Vagina (tissue), 2 donors: Measurements from ENCODE around the gene CPPED1. TPM values are rescaled to one million over a fixed set of nuclear protein-coding genes. Genes with fewer than 3 reads are reported as not detected.

Experiments
- DNase-seq, 2 donors: peaks; one replicate each; pipeline ENCODE4 v3.0.0-alpha.2; 2017; ENCODE audit errors: extremely low spot score in 2 of 2
- H3K27ac ChIP-seq: fragments of 200-600 bp; sonication (generic); one replicate; pipeline ENCODE4 v1.5.1; 2019
- H3K27me3 ChIP-seq: fragments of 200-600 bp; sonication (generic); one replicate; pipeline ENCODE4 v1.5.1; 2019
- H3K36me3 ChIP-seq, 2 donors: fragments of 200-600 bp; sonication (generic); one replicate each; pipeline ENCODE4 v1.5.1; 2017 to 2019
- H3K4me1 ChIP-seq: fragments of 200-600 bp; sonication (generic); one replicate; pipeline ENCODE4 v1.5.1; 2019
- H3K4me3 ChIP-seq, 2 donors: fragments of 200-600 bp; sonication (generic); 1 replicate in 1 of 2; 2 replicates in 1 of 2; pipeline ENCODE4 v1.5.1; 2016 to 2019
- H3K9me3 ChIP-seq: fragments of 200-600 bp; sonication (generic); one replicate; pipeline ENCODE4 v1.5.1; 2019
- POLR2A ChIP-seq, 2 donors: fragments of 450-650 bp; IDR thresholded peaks; one replicate each; pipeline ENCODE4 v1.6.1; 2017; ENCODE audit warnings: antibody characterized with exemption in 2 of 2, mild to moderate bottlenecking in 2 of 2, moderate library complexity in 2 of 2
- POLR2AphosphoS5 ChIP-seq, 2 donors: sonication (generic); formaldehyde crosslinking; IDR thresholded peaks; one replicate each; pipeline ENCODE4 v1.9.0; 2017; ENCODE audit warnings: antibody characterized with exemption in 2 of 2, mild to moderate bottlenecking in 2 of 2, low read depth in 1 of 2; ENCODE audit not compliant: insufficient read depth in 1 of 2
- intact Hi-C: fragments of 100-400 bp; cut with DNase I; formaldehyde crosslinking; loops from one replicate; pipeline ENCODE4 v1.15.1; 2023
- total RNA-seq: library from RNA; depleted of rRNA; stranded (reverse); fragments of >200 nt; gene quantifications from one replicate; pipeline ENCODE4 v1.2.3, GENCODE V29; 2016
- TF ChIP-seq, protein P1 (sequence below), 3 experiments: fragments of 450-650 bp in 2 of 3; fragments of 200-600 bp in 1 of 3; sonication (generic) in 1 of 3; IDR thresholded peaks; one replicate each; pipeline ENCODE4 v1.5.1; 2017 to 2019; ENCODE audit warnings: antibody characterized with exemption in 3 of 3, mild to moderate bottlenecking in 2 of 3, moderate library complexity in 2 of 3

The CPPED1 gene
- total RNA-seq, 1 donor from 2014 or later = 15.2 TPM

GRCh38 chr16:12649356-12649755 lies 154.3 kb downstream of the CPPED1 start:
- Histone ChIP-seq H3K9me3 (no peaks in the 10 kb centered on the region), H3K4me3 (no peak overlapping the region), H3K4me1 (no peaks in the 10 kb centered on the region), H3K27ac (no peak overlapping the region), H3K36me3 (no peaks in the 10 kb centered on the region), H3K27me3 (no peaks in the 10 kb centered on the region)
- intact Hi-C loops = no loop called here
- TF ChIP-seq POLR2A (IDR thresholded peaks at IDR 0.05) = no peak
- no peak for TF ChIP-seq POLR2AphosphoS5 (IDR thresholded peaks at IDR 0.05; ENCODE audit: insufficient read depth in 1 of 2, low read depth in 1 of 2)
- TF ChIP-seq, protein P1, sequence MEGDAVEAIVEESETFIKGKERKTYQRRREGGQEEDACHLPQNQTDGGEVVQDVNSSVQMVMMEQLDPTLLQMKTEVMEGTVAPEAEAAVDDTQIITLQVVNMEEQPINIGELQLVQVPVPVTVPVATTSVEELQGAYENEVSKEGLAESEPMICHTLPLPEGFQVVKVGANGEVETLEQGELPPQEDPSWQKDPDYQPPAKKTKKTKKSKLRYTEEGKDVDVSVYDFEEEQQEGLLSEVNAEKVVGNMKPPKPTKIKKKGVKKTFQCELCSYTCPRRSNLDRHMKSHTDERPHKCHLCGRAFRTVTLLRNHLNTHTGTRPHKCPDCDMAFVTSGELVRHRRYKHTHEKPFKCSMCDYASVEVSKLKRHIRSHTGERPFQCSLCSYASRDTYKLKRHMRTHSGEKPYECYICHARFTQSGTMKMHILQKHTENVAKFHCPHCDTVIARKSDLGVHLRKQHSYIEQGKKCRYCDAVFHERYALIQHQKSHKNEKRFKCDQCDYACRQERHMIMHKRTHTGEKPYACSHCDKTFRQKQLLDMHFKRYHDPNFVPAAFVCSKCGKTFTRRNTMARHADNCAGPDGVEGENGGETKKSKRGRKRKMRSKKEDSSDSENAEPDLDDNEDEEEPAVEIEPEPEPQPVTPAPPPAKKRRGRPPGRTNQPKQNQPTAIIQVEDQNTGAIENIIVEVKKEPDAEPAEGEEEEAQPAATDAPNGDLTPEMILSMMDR (IDR thresholded peaks at IDR 0.05) = no peak
- no peak for DNase-seq

GRCh38 chr16:12646490-12647274 lies 157.0 kb downstream of the CPPED1 start:
- Histone ChIP-seq H3K36me3 (no peaks in the 10 kb centered on the region), H3K4me3 (no peak overlapping the region), H3K9me3 (no peaks in the 10 kb centered on the region), H3K27ac (no peak overlapping the region), H3K4me1 (no peaks in the 10 kb centered on the region), H3K27me3 (no peaks in the 10 kb centered on the region)
- DNase-seq = no peak
- intact Hi-C loops = no loop called here
- TF ChIP-seq POLR2AphosphoS5 (IDR thresholded peaks at IDR 0.05; ENCODE audit: insufficient read depth in 1 of 2, low read depth in 1 of 2) (peak in 1 of 2 donors; percentile 15), POLR2A (IDR thresholded peaks at IDR 0.05) (no peak)
- TF ChIP-seq, protein P1 (IDR thresholded peaks at IDR 0.05) = no peak

DNA sequence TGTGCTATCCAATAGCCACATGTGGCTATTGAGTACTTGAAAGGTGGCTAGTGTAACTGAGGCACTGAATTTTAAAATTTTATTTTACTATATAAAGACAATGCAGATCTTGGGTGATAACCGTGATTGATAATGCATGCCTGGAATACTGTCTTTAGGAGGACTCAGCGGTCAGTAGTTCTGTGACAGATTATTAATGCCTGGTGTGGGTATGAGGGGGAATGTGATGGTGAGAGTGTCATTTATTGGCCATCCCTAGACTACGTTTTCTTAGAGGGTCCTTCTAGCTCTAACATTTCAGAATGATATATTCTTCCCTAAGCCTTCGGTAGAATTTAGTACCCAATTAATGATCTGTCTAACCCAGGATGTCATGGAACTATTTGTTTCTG lies 157.6 kb downstream of the CPPED1 start:
- Histone ChIP-seq H3K36me3 (no peaks in the 10 kb centered on the region), H3K27me3 (no peaks in the 10 kb centered on the region), H3K27ac (no peak overlapping the region), H3K9me3 (no peaks in the 10 kb centered on the region), H3K4me1 (no peaks in the 10 kb centered on the region), H3K4me3 (no peak overlapping the region)
- no peak for TF ChIP-seq POLR2A (IDR thresholded peaks at IDR 0.05)
- TF ChIP-seq POLR2AphosphoS5 (IDR thresholded peaks at IDR 0.05; ENCODE audit: insufficient read depth in 1 of 2, low read depth in 1 of 2) = no peak
- TF ChIP-seq, protein P1 (IDR thresholded peaks at IDR 0.05) = no peak
- intact Hi-C loops = no loop called here
- DNase-seq = no peak

GRCh38 chr16:12643034-12643455 lies 160.6 kb downstream of the CPPED1 start:
- Histone ChIP-seq H3K4me1 (no peaks in the 10 kb centered on the region), H3K27me3 (no peaks in the 10 kb centered on the region), H3K9me3 (no peaks in the 10 kb centered on the region), H3K27ac (no peak overlapping the region), H3K4me3 (no peak overlapping the region), H3K36me3 (no peaks in the 10 kb centered on the region)
- TF ChIP-seq, protein P1 (IDR thresholded peaks at IDR 0.05) = no peak
- no peak for TF ChIP-seq POLR2A (IDR thresholded peaks at IDR 0.05)
- TF ChIP-seq POLR2AphosphoS5 (IDR thresholded peaks at IDR 0.05; ENCODE audit: insufficient read depth in 1 of 2, low read depth in 1 of 2) = no peak
- intact Hi-C loops = no loop called here
- DNase-seq = no peak

GRCh38 chr16:12639044-12639443 lies 164.6 kb downstream of the CPPED1 start:
- intact Hi-C loops = no loop called here
- H3K4me1 ChIP-seq = no peaks in the 10 kb centered on the region
- DNase-seq = peak in 1 of 2 donors; percentile 49
- TF ChIP-seq, protein P1 (IDR thresholded peaks at IDR 0.05) = no peak
- TF ChIP-seq POLR2A (IDR thresholded peaks at IDR 0.05) = no peak
- no peak for TF ChIP-seq POLR2AphosphoS5 (IDR thresholded peaks at IDR 0.05; ENCODE audit: insufficient read depth in 1 of 2, low read depth in 1 of 2)
- no peak overlapping the region for H3K4me3 ChIP-seq
- no peaks in the 10 kb centered on the region for H3K9me3 ChIP-seq
- H3K36me3 ChIP-seq = no peaks in the 10 kb centered on the region
- no peak overlapping the region for H3K27ac ChIP-seq
- no peaks in the 10 kb centered on the region for H3K27me3 ChIP-seq
